ENCODE results near the gene DTD1. TPM values are rescaled to one million over a fixed set of nuclear protein-coding genes. Genes with fewer than 3 reads are reported as not detected.

Gene DTD1
- total and polyA plus RNA-seq, 2 of the 13 experiments (the other 11 are each of a cell fraction or from before 2014, with no cell fraction given), result 41.2 to 79.3 TPM

DNA sequence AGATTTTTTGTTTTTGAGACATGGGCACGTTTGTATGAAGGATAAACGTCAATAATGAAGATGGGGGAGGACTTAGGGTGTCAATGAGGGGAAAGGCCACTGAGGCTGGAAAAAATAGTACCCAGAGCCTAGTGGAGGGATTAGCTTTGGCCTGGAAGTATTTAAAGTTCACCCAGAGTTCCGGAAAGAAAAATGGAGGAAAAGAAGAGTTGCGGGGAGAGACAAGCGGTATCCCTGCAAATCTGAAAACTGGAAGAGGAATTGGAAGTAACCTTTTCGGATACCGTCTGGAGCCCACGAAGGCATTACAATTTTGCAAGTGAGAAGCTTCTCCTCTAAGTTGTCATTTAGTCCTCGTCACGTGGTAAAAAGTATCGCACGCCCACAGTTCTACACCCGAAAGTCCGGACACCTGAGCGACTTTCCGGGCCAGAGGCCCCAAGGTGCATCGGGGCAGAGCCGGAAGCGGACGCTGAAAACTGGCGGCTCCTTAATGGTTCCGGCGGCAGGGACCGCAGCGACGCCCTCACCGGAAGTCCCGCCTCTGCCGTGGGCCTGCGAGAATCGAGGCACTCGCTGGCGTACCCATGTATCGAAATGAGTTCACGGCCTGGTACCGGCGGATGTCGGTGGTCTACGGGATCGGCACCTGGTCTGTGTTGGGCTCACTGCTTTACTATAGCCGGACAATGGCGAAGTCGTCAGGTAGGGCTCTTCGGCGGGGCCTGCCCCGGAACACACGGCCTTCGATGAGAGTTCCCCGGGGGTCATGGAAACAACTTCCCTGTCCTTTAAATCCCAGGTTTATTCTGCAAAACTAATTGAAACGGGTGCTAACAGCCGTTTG, 20.7 kb upstream of the DTD1 start, which contains the start of gene SMIM26 (continued):
- peak; percentile 94 for TF ChIP-seq ZNF781 (CRISPR knock-in tag; IDR thresholded peaks at IDR 0.05; ENCODE audit: borderline replicate concordance, not compliant biosample characterization)
- peak; percentile 74 for TF ChIP-seq SMAD3 (CRISPR knock-in tag; IDR thresholded peaks at IDR 0.05)
- no peak; the same call in 1 of the 2 replicates for TF ChIP-seq MYNN (CRISPR knock-in tag; IDR thresholded peaks at IDR 0.05; ENCODE audit: low read depth)
- TF ChIP-seq, protein P1, sequence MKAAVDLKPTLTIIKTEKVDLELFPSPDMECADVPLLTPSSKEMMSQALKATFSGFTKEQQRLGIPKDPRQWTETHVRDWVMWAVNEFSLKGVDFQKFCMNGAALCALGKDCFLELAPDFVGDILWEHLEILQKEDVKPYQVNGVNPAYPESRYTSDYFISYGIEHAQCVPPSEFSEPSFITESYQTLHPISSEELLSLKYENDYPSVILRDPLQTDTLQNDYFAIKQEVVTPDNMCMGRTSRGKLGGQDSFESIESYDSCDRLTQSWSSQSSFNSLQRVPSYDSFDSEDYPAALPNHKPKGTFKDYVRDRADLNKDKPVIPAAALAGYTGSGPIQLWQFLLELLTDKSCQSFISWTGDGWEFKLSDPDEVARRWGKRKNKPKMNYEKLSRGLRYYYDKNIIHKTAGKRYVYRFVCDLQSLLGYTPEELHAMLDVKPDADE (CRISPR knock-in tag; IDR thresholded peaks at IDR 0.05), result peak; percentile 89
- TF ChIP-seq AGO2 (optimal IDR thresholded peaks at IDR 0.05; ENCODE audit: low read depth, low read length), result peak; percentile 76
- TF ChIP-seq ZNF225 (CRISPR knock-in tag; IDR thresholded peaks at IDR 0.05), result peak; percentile 99
- no peak for TF ChIP-seq STAG1 (CRISPR knock-in tag; IDR thresholded peaks at IDR 0.05)
- no peak for TF ChIP-seq ZNF572 (CRISPR knock-in tag; IDR thresholded peaks at IDR 0.05)
- TF ChIP-seq TSC22D2 (CRISPR knock-in tag; IDR thresholded peaks at IDR 0.05; ENCODE audit: borderline replicate concordance), result peak; percentile 93
- TF ChIP-seq SMARCC2 (IDR thresholded peaks at IDR 0.05), result no peak
- TF ChIP-seq, protein P2, sequence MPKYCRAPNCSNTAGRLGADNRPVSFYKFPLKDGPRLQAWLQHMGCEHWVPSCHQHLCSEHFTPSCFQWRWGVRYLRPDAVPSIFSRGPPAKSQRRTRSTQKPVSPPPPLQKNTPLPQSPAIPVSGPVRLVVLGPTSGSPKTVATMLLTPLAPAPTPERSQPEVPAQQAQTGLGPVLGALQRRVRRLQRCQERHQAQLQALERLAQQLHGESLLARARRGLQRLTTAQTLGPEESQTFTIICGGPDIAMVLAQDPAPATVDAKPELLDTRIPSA (CRISPR knock-in tag; IDR thresholded peaks at IDR 0.05; ENCODE audit: borderline replicate concordance), result no peak
- TF ChIP-seq ISL2 (CRISPR knock-in tag; IDR thresholded peaks at IDR 0.05), result peak; percentile 84
- TF ChIP-seq ATF1 (CRISPR knock-in tag; IDR thresholded peaks at IDR 0.05), result peak; percentile 63
- TF ChIP-seq POLR2AphosphoS5 (IDR thresholded peaks at IDR 0.05; ENCODE audit: low read depth, low read length), result peak; percentile 95
- no peak for TF ChIP-seq ATRX (CRISPR knock-in tag; IDR thresholded peaks at IDR 0.05; ENCODE audit: borderline replicate concordance)
- peak; percentile 100 for TF ChIP-seq KMT2B (CRISPR knock-in tag; IDR thresholded peaks at IDR 0.05)
- no peak for TF ChIP-seq PHB2 (IDR thresholded peaks at IDR 0.05; ENCODE audit: partially characterized antibody)
- TF ChIP-seq, protein P3, sequence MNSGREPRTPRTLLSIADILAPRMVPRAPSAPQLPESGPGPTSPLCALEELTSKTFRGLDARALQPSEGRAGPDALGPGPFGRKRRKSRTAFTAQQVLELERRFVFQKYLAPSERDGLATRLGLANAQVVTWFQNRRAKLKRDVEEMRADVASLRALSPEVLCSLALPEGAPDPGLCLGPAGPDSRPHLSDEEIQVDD (CRISPR knock-in tag; IDR thresholded peaks at IDR 0.05; ENCODE audit: borderline replicate concordance), result peak; percentile 94; the same call in 1 of the 2 replicates
- peak; percentile 78; the same call in 1 of the 2 replicates for TF ChIP-seq ZNF83 (CRISPR knock-in tag; IDR thresholded peaks at IDR 0.05; ENCODE audit: borderline replicate concordance)
- peak; percentile 94; the same call in 1 of the 2 replicates for TF ChIP-seq ZNF274 (CRISPR knock-in tag; IDR thresholded peaks at IDR 0.05)
- peak; percentile 90; the same call in 1 of the 2 replicates for TF ChIP-seq EEA1 (CRISPR knock-in tag; IDR thresholded peaks at IDR 0.05; ENCODE audit: borderline replicate concordance)
- TF ChIP-seq, protein P4, sequence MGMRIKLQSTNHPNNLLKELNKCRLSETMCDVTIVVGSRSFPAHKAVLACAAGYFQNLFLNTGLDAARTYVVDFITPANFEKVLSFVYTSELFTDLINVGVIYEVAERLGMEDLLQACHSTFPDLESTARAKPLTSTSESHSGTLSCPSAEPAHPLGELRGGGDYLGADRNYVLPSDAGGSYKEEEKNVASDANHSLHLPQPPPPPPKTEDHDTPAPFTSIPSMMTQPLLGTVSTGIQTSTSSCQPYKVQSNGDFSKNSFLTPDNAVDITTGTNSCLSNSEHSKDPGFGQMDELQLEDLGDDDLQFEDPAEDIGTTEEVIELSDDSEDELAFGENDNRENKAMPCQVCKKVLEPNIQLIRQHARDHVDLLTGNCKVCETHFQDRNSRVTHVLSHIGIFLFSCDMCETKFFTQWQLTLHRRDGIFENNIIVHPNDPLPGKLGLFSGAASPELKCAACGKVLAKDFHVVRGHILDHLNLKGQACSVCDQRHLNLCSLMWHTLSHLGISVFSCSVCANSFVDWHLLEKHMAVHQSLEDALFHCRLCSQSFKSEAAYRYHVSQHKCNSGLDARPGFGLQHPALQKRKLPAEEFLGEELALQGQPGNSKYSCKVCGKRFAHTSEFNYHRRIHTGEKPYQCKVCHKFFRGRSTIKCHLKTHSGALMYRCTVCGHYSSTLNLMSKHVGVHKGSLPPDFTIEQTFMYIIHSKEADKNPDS (CRISPR knock-in tag; IDR thresholded peaks at IDR 0.05), result peak; percentile 90; the same call in 1 of the 2 replicates
- TF ChIP-seq ZNF891 (CRISPR knock-in tag; IDR thresholded peaks at IDR 0.05), result peak; percentile 99
- peak; percentile 92 for TF ChIP-seq ZFP90 (CRISPR knock-in tag; IDR thresholded peaks at IDR 0.05; ENCODE audit: borderline replicate concordance)
- peak; percentile 92; the same call in 1 of the 2 replicates for TF ChIP-seq ZNF724P (CRISPR knock-in tag; IDR thresholded peaks at IDR 0.05; ENCODE audit: borderline replicate concordance)
- TF ChIP-seq ZNF10 (CRISPR knock-in tag; IDR thresholded peaks at IDR 0.05; ENCODE audit: borderline replicate concordance, low read depth), result no peak
